GM12875 (cell line): ENCODE results near the gene ARL5A.

Experiments used
- H3K4me3 ChIP-seq: one replicate; pipeline ENCODE4 v1.5.1; 2011; ENCODE audit warnings: low read depth, low read length, control low read depth
- TF ChIP-seq, protein P1 (sequence below): IDR thresholded peaks from 2 replicates; pipeline ENCODE4 v1.5.1; 2011; ENCODE audit warnings: low read depth, mild to moderate bottlenecking, control low read depth, inconsistent platforms, low read length, moderate library complexity, borderline replicate concordance; ENCODE audit not compliant: insufficient read depth

ARL5A gene

DNA sequence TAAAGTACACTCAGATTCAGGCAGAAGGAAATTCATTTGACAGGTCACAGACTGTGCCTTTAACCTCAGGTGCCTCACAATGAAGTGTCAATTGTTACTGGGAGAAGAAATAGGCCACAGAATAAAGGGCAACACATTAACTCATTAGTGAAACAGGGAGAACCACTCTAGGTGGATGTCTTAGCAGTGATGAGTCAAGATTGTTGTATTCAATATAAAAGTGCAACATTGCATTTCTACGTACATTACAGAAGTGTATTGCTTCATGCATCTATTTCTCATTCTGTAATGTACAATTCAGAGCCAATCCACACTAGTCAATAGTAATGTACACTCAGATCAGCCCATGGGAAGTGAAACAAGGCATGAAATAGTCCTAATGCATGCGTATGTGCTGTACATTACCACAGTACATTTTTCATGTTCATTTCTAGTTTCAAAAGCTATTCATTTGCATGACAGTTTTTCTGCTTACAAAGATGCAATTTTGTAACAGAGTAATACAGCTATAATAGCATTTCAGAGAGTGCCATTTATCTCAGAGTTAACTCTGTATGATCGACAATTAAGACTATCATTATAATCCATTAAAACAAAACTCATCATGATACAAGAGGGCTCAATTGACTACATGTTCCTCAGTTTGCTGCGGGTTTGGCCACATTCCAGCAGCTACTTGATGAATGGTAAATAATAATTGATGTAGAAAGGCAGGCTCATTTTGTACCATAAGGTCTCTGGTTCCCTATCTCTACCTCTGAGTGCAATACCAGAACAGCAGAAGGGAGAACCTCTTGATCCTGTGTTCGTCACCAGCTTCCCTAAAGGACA lies 12.2 kb upstream of the ARL5A start:
- no peak overlapping the region for H3K4me3 ChIP-seq
- TF ChIP-seq, protein P1, sequence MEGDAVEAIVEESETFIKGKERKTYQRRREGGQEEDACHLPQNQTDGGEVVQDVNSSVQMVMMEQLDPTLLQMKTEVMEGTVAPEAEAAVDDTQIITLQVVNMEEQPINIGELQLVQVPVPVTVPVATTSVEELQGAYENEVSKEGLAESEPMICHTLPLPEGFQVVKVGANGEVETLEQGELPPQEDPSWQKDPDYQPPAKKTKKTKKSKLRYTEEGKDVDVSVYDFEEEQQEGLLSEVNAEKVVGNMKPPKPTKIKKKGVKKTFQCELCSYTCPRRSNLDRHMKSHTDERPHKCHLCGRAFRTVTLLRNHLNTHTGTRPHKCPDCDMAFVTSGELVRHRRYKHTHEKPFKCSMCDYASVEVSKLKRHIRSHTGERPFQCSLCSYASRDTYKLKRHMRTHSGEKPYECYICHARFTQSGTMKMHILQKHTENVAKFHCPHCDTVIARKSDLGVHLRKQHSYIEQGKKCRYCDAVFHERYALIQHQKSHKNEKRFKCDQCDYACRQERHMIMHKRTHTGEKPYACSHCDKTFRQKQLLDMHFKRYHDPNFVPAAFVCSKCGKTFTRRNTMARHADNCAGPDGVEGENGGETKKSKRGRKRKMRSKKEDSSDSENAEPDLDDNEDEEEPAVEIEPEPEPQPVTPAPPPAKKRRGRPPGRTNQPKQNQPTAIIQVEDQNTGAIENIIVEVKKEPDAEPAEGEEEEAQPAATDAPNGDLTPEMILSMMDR: no peak

DNA sequence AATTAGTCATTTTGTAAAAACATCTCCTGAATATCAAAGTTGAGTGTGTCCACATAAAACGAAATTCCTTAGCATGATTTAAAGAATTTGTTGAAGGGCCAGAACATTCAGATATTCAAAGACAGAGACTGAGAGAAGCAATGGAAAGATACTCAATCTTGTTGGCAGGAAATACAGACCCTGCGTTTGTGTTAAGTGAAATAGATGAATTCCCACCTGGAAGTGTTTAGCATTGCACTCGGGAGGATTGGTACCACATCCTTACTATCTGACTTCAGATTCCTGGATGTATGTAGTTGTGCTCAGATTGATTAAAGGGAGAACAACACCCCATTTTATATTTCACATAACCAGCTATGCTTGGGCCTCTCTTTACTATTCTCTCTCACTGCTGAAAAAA lies 9.7 kb upstream of the ARL5A start:
- no peak overlapping the region for H3K4me3 ChIP-seq
- TF ChIP-seq, protein P1: no peak

DNA sequence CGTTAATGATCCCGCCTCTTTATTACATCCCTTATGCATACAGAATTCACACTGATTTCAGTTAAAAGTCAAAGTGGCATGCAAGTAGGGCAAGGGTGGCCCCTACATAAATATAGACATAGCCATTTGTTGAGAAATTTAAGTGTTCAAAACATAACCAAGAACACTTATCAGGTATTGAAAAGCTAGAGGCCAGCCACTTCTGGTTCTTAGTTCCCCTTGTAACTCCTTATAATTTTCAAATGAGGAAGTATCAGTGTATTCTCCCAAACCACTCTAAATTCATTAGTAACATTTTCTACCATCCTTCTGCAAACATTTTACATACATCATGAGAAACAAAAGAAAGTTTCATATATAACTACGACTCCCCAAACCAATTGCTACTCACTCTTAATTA lies 5.8 kb upstream of the ARL5A start:
- H3K4me3 ChIP-seq: no peak overlapping the region
- TF ChIP-seq, protein P1: no peak

DNA sequence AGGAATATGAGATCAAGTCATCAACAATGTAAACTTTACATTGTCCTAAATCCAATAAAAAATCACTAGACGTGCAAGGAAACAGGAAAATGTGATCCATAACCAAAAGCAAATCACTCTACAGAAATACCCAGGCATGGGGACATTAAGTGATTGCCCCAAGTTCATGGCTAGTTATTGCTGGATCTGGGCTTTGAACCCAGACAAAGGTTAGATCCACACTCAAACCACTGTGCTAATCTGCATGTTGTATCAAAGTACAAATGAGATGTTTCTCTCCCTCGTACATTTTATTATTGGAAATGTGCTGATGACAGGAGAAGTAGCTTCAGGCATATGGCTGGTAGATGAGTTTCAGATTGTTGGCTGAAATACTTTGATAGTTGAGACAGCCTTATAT lies 2.7 kb upstream of the ARL5A start:
- no peak overlapping the region for H3K4me3 ChIP-seq
- TF ChIP-seq, protein P1: no peak

DNA sequence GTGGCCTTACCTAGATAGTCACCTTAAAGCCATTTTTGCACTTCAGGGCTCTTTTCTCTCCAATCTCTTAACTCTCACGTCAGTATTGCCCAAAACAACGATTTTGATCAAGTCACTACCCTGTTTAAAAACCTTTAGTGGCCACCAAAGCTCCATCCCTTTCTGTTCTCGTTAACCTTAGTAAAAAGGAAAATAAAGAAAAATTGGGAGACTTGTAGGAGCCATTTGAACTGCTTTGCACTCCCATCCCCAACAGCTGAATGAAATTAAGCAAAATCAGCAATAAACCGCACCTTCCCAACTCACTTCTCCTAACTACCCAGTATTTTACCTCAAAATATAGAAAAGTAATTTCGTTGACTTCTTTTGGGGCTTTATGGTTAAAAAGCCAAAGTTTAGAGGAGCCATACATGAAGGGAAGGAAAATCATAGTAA lies 686 bp upstream of the ARL5A start:
- H3K4me3 ChIP-seq: no peak overlapping the region
- TF ChIP-seq, protein P1: no peak

DNA sequence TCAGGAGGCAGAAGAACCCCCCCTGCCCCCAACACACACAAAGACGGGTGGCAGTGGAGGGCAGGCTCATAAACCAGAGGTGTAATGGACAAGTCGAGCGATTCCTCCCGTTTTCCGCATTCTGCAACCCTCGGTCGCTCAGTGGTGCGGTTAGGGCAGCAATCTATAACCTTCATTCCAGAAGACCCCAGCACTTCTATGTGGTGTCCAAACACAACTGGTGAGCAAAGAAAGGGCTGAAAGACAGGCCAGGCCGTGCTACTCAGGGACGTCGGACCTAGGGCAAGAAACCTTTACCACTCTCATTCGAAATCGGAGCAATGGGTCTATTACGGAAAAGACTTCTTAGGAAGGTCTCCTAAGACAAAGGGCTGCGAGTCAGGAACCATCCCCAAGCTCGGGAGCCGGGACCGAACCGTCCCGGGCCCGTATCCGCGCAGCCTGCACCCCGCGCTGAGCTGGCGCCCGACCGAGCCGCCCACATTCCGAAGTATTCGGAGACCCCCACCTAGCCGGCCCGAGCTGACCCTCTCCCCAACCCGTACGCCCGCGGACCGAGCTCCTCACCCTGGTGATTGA lies 568 bp downstream of the ARL5A start:
- H3K4me3 ChIP-seq: peak overlapping the region; percentile 75
- TF ChIP-seq, protein P1: no peak

DNA sequence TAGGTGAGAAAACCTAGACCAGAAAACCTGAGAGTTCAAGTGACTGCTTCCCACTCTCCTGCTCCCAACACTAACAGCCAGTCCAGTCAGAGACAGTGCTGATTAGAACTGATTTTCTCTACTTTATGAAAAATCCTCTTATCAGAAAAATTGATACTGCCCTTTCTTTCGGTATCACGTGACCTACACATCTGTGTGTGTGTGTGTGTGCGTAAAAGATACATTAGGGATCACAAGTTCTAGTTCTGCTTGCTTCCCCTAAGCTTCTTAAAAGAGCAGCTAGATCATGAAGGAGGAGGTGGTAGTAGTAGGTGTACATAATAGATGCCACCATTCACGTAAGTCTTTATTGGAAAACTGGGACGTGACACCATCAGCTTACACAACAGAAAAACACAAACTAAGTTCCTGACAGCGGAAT lies 1.5 kb downstream of the ARL5A start:
- TF ChIP-seq, protein P1: no peak
- peak overlapping the region; percentile 75 for H3K4me3 ChIP-seq
